Superior temporal gyrus (tissue), 1 donor: ENCODE results near the gene XPNPEP2.
A peak's percentile ranks its signal among the peaks of the same experiment; 100 is the strongest.
"Not testable (repeated sequence)": the region's sequence is repeated elsewhere in the genome, so short reads cannot be mapped to it uniquely, and the experiment has no call there.

ENCODE experiments used
- DNase-seq: peaks from one replicate; pipeline ENCODE4 v3.0.0-alpha.2; 2016; ENCODE audit errors: extremely low spot score

XPNPEP2 gene

DNA sequence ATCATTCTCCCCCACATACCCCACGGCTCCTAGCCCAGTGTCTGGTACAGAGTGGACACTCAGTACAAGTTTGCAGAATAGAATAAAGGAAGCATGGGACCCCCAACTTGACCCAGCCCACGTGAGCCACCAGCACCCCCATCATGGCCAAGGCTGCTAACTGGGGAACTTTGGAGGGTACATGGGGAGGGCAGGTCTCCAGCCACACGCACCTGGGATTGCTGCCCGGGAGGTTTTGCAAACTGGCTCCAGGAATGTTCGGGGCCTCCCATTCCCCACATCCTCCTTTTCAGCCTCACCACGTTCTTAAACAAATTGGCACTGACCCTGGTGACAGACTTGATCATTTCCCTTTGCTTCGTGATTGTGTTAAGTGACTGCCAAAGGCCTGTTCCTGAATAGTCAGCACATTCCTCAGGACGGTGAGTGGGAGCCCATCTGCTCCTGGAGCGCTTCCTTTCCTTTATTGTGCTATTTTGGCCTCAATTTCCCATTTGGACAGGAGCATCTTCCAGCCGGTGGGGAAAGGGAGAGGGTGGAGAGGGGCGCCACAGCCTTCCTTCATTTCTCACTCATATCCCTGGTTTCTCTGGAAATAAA lies 18.7 kb upstream of the XPNPEP2 start:
- no peak for DNase-seq

- no peak for DNase-seq
Measured at GRCh38 chrX:129720741-129721140, 18.0 kb upstream of the XPNPEP2 start.

DNA sequence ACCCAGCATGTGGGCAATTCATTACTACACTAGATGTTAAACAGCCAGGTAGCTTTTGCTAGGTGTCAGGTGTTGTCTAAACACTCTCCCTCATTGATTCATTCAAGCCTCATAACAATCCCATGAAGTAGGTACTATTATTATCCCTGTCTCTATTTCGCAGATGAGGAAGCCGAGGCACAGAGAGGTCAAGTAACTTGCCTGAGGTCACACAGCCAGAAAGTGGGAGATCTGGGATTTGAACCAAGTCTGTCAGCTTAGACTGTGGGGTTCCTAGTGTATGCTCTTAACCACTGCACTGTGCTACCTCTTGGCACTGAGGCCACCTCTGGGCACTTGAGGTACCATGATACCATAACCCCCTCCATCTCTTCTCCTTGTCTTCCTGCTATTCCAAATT lies 17.4 kb upstream of the XPNPEP2 start:
- DNase-seq, result no peak

DNA sequence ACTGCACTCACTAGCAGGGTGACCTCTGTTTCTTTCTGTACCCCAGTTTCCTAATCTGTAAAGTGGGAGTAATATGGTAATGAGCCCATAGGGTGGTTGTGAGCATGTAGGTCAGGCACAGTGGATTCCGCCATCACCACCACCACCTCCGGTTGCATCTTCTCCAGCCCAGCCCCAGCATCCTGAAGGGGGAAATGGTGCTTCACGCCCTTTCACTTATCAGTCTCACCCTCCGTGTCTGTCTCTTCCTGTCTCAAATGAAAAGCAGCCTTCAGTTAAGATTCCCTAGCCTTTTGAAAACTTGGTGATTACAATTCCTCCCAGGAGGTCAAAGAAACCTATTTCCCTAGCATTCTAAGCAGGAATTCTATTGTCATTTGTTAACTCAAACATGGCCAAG lies 16.9 kb upstream of the XPNPEP2 start:
- DNase-seq, result no peak

- DNase-seq, result no peak
Measured at GRCh38 chrX:129723511-129723910, 15.3 kb upstream of the XPNPEP2 start.

DNA sequence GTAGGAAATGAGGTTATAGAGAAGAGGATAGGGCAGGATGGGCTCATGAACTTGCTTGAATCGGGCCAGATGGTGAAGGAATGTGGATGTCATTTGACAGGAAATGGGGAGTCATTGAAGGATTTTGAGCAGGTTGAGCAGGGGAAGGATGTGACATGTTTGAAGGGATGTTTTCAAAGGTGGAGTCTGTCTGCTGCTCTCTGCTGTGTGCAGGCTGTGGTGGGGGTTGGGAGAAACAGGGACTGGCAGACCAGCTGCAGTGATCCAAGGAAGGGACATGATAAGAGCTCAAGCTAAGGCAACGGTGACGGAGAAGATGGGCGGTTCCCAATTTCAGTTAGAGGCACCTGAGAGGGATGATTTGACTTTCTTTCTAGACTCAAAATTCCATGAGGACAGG lies 14.0 kb upstream of the XPNPEP2 start:
- DNase-seq, result no peak

- DNase-seq, result peak; percentile 81
Measured at GRCh38 chrX:129726307-129727111, 12.3 kb upstream of the XPNPEP2 start.

DNA sequence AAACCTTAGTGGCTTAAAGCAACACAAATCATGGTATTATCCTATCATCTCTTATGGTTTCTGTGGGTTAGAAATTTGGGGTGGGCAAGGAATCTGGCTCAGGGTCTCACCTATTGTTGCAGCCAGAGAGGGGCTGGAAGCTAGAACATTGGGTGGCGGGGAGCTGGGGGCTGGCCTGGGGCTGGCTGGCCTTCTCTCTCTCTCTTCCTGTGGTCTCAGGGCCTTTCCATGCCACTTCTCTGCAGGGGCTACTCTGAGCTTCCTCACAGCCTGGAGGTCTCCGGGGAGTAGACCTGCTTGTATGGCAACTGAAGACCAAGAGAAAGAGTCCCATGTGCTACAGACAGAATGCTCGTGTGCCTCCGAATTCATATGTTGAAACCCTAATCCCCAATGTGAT lies 10.7 kb upstream of the XPNPEP2 start:
- no peak for DNase-seq

DNA sequence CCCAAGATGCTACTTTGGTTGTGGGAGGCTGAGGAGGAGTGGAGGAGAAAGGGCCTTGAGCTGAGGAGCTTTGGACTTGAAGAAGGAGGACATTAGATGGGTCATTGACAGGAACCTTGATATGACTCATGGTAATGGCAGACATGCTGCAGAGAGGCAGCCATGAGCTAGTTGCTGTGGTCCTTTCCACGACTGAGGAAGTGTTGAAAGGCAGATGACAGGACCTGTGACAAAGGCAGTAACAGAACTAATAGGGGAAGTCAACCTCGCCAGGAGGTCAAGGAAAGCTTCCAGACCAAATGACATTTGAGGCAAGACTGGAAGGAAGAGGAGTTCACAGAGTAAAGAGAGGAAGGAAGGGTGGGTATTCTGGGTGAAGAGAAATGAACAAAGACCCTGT lies 7.6 kb upstream of the XPNPEP2 start:
- DNase-seq, result no peak

- DNase-seq, result no peak
Measured at GRCh38 chrX:129732857-129733256, 5.9 kb upstream of the XPNPEP2 start.

DNA sequence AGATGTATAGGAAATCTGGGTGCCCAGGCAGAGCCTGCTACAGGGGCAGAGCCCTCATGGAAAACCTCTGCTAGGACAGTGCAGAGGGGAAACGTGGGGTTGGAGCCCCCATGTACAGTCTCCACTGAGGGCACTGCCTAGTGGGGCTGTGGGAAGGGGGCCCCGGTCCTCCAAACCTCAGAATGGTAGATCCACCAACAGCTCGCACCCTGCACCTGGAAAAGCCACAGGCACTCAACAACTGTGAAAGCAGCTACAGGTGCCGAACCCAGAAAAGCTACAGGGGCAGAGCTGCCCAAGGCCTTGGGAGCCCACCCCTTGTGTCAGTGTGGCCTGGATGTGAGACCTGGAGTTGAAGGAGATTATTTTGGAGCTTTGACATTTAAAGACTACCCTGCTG lies 5.4 kb upstream of the XPNPEP2 start:
- no peak for DNase-seq

- DNase-seq, result no peak
Measured at GRCh38 chrX:129736491-129736890, 2.3 kb upstream of the XPNPEP2 start.

DNA sequence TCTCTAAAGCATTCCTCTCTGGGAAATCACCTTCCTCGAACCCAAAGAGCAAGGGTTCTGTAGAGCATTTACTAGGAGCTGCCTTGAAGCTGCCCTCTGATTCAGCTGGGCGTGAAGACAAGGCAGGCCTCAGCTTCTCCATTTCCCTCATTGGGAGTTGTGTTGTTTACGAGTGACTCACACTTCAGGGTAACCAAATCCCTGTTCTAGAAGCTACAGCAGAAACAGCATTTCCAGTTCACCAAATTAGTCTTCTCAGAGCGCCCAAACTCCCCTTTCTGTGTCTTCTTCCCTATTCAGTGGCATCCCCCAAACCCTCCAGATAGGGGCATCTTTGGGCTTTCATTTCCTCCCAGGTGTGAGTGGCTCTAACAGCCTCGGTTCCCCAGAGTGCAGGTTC lies 863 bp upstream of the XPNPEP2 start:
- DNase-seq, result no peak

- DNase-seq, result no peak
Measured at GRCh38 chrX:129739578-129739977, 799 bp downstream of the XPNPEP2 start.

DNA sequence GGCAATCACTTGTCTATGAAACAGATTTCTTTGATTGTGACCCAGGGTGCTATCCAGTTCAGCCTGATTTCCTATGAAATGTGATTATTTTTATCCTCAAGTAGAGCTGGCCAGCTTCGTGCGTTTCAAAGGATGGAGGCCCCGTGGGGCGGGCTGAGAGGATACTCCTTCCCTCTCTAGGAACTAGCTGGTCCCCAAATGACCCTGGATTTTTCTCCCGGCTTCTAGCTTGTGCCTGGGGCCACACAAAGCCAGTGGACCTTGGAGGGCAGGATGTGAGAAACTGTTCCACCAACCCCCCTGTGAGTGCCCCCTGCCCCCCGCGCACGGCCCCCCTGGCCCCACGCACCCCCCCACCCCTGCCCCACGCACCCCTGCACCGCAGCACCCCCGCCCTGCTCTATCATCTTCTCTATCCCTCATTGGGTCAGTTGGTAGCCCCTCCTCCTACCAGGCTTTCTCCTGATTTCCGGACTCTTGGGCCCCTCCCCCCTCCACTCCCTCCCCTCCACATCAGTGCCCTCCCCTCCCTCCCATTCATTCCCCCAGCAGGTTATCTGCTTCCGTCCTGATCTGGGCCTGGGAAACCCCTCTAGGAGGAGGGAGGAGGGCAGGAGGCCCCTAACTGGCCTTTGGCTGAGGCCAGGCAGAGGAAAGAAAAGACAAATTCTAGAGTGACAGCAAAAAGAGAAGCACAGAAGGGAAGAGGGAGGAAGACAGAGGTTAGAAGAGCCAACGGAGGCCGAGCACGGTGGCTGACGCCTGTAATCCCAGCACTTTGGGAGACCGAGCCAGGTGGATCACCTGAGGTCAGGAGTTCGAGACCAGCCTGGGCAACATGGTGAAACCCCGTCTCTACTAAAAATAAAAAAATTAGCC lies 3.3 kb downstream of the XPNPEP2 start:
- no peak for DNase-seq

DNA sequence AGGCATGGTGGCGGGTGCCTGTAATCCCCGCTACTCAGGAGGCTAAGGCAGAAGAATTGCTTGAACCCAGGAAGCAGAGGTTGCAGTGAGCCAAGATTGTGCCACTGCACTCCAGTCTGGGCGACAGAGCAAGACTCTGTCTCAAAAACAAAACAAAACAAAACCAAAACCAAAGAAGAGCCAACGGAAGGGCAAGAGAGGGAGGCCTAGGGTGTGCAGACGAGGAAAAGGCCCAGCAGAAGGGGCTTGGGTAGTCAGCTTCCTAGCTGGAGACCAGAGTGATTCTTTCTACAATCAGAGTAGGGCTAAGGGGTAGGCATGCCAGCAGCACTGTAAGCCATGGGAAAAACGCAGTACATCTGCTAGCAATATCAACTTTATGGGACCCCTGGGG lies 4.0 kb downstream of the XPNPEP2 start:
- DNase-seq, result not testable (repeated sequence)

GRCh38 chrX:129743821-129744220 lies 5.0 kb downstream of the XPNPEP2 start:
- DNase-seq, result no peak

DNA sequence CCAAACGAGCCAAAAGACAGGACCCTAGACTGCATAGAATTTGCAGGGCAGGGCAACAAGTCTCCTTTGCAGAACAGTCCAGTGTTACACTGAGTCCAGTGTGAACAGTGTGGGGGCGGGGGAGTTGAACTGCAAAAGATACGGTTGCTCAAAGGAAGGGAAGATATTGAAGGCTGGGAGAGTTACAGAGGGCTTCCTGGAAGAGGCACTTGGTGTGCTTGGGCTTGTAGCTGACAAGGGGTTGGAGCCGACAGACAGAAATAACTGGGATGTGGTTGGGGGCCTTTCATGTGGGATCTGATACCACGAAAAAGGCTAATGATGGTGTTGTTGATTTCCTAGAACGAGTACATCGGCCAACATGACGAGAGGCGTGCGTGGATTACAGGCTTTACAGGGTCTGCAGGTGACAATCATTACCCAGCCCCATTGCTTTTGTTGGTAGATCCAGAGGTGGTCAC lies 6.1 kb downstream of the XPNPEP2 start:
- no peak for DNase-seq

DNA sequence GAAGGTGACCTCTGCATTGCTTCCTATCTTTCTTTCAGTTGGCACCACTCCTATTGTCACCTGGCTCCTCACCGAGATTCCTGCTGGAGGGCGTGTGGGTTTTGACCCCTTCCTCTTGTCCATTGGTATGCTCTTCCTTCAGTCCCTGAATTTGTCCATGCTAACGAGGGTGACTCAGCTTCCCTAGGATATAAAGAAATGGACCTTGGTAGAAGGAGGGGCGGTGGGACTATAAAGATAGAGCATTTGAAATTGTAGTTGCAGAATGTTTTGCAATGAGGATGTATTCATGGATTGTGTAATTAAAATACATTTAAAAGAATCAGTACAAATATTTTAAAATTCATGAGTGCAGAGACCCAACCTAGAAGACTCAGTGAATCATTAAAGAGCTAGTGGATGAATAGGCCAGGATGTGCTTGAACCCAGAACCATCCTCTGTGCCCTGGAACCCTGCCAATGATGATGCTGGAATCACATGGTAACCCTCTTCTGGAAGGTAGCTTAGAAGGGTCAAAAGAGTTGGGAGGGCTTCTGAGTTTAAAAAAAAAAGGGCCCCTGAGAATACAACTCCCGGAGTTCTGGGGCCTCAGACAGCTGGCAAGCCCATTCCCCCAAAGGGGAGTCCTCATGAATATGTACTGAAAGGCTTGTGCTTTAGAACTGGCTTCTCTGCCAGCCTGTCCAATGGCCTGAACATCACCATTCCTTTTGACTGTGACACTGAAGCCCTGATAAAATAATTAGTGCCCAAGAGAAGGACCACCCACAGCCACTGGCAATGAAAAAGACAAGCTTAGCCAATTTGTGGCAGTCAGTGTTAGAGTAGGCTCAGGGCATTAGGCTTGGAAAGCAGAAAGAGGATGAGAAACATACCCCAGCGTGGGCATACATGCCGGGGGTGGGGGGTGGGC lies 8.0 kb downstream of the XPNPEP2 start:
- DNase-seq, result no peak

GRCh38 chrX:129747533-129747932 lies 8.8 kb downstream of the XPNPEP2 start:
- DNase-seq, result no peak

DNA sequence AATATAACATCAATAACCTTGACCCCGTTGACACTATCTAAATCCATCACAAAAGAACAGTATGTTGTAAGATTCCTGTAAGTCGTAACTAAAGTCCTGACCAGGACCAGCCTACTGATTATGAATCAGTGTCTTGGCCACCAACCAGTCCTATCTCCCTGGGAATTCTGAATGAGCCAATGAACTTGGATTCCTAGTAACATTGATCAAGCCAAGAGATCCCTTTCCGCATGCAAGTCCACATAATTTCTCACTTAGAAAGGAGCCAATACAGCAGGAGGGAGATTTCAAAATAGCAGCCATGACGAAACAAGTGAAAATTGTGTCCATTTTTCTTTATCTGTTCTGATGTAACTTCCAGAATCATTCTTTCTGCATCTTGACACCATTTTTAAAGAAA lies 9.5 kb downstream of the XPNPEP2 start:
- no peak for DNase-seq
